ENCODE results near the gene CCDC169.

CCDC169 gene

GRCh38 chr13:36288794-36289391 lies 8.7 kb downstream of the CCDC169 start:
- no peak overlapping the region for H2AFZ ChIP-seq (ENCODE audit: low read length)
- H4K20me1 ChIP-seq (ENCODE audit: insufficient read depth, low read length, poor library complexity, severe bottlenecking), result no peaks in the 10 kb centered on the region
- H3K4me3 ChIP-seq (ENCODE audit: low read length, poor library complexity, severe bottlenecking), result no peak overlapping the region
- no peaks in the 10 kb centered on the region for H3K79me2 ChIP-seq (ENCODE audit: insufficient read depth, low read length)
- no peak overlapping the region for H3K4me2 ChIP-seq (ENCODE audit: low read depth, low read length, poor library complexity, severe bottlenecking)
- TF ChIP-seq EZH2phosphoT487 (IDR thresholded peaks at IDR 0.05; ENCODE audit: borderline replicate concordance), result no peak
- no peak for TF ChIP-seq CTCF (conservative IDR thresholded peaks at IDR 0.05; ENCODE audit: low read length)
- H3K9me3 ChIP-seq (ENCODE audit: insufficient read depth, low read depth, low read length), result peaks cover 5% of the 10 kb centered on the region
- H3K36me3 ChIP-seq (ENCODE audit: insufficient read depth, low read length), result no peaks in the 10 kb centered on the region
- H3K9ac ChIP-seq (ENCODE audit: low read depth, low read length, poor library complexity, severe bottlenecking), result no peak overlapping the region
- H3K9me2 ChIP-seq (replicated peaks; ENCODE audit: low read depth, low read length), result no peaks in the 10 kb centered on the region
- H3K4me1 ChIP-seq (ENCODE audit: insufficient read depth, low read length, poor library complexity, severe bottlenecking), result no peaks in the 10 kb centered on the region
- H3F3A ChIP-seq (ENCODE audit: low read depth), result no peaks in the 10 kb centered on the region
- H3K27me3 ChIP-seq (ENCODE audit: insufficient read depth, low read length, poor library complexity, severe bottlenecking), result no peaks in the 10 kb centered on the region

- no peak overlapping the region for H3K4me2 ChIP-seq (ENCODE audit: low read depth, low read length, poor library complexity, severe bottlenecking)
- H2AFZ ChIP-seq (ENCODE audit: low read length), result no peak overlapping the region
- H3K36me3 ChIP-seq (ENCODE audit: insufficient read depth, low read length), result no peaks in the 10 kb centered on the region
- H3K27me3 ChIP-seq (ENCODE audit: insufficient read depth, low read length, poor library complexity, severe bottlenecking), result no peaks in the 10 kb centered on the region
- no peaks in the 10 kb centered on the region for H4K20me1 ChIP-seq (ENCODE audit: insufficient read depth, low read length, poor library complexity, severe bottlenecking)
- H3K79me2 ChIP-seq (ENCODE audit: insufficient read depth, low read length), result no peaks in the 10 kb centered on the region
- TF ChIP-seq EZH2phosphoT487 (IDR thresholded peaks at IDR 0.05; ENCODE audit: borderline replicate concordance) (no peak), CTCF (conservative IDR thresholded peaks at IDR 0.05; ENCODE audit: low read length) (no peak)
- no peak overlapping the region for H3K9ac ChIP-seq (ENCODE audit: low read depth, low read length, poor library complexity, severe bottlenecking)
- peaks cover 5% of the 10 kb centered on the region; the same call in 1 of the 2 replicates for H3K9me3 ChIP-seq (ENCODE audit: insufficient read depth, low read depth, low read length)
- H3K9me2 ChIP-seq (replicated peaks; ENCODE audit: low read depth, low read length), result no peaks in the 10 kb centered on the region
- H3K4me1 ChIP-seq (ENCODE audit: insufficient read depth, low read length, poor library complexity, severe bottlenecking), result no peaks in the 10 kb centered on the region
- no peaks in the 10 kb centered on the region for H3F3A ChIP-seq (ENCODE audit: low read depth)
- no peak overlapping the region for H3K4me3 ChIP-seq (ENCODE audit: low read length, poor library complexity, severe bottlenecking)
These were observed 11.6 kb downstream of the CCDC169 start for GRCh38 chr13:36286006-36286405.

GRCh38 chr13:36282821-36283432 lies 14.7 kb downstream of the CCDC169 start:
- Histone ChIP-seq H3K27me3 (ENCODE audit: insufficient read depth, low read length, poor library complexity, severe bottlenecking) (no peaks in the 10 kb centered on the region), H3F3A (ENCODE audit: low read depth) (no peaks in the 10 kb centered on the region), H3K36me3 (ENCODE audit: insufficient read depth, low read length) (no peaks in the 10 kb centered on the region), H3K79me2 (ENCODE audit: insufficient read depth, low read length) (no peaks in the 10 kb centered on the region), H3K4me3 (ENCODE audit: low read length, poor library complexity, severe bottlenecking) (no peak overlapping the region), H3K4me2 (ENCODE audit: low read depth, low read length, poor library complexity, severe bottlenecking) (no peak overlapping the region), H3K9ac (ENCODE audit: low read depth, low read length, poor library complexity, severe bottlenecking) (no peak overlapping the region), H4K20me1 (ENCODE audit: insufficient read depth, low read length, poor library complexity, severe bottlenecking) (no peaks in the 10 kb centered on the region), H3K9me3 (ENCODE audit: insufficient read depth, low read depth, low read length) (no peaks in the 10 kb centered on the region), H3K9me2 (replicated peaks; ENCODE audit: low read depth, low read length) (no peaks in the 10 kb centered on the region), H2AFZ (ENCODE audit: low read length) (no peak overlapping the region), H3K4me1 (ENCODE audit: insufficient read depth, low read length, poor library complexity, severe bottlenecking) (no peaks in the 10 kb centered on the region)
- TF ChIP-seq CTCF (conservative IDR thresholded peaks at IDR 0.05; ENCODE audit: low read length) (peak; percentile 96), EZH2phosphoT487 (IDR thresholded peaks at IDR 0.05; ENCODE audit: borderline replicate concordance) (no peak)

All from Loucy (cell line).